ENCODE measurements around the gene COMMD9. TPM values are rescaled to one million over a fixed set of nuclear protein-coding genes. Genes with fewer than 3 reads are reported as not detected.
A peak's percentile ranks its signal among the peaks of the same experiment; 100 is the strongest.

The COMMD9 gene
- total and polyA plus RNA-seq, 2 of the 4 experiments (the other 2 are of a cell fraction) = 50.7 to 58.3 TPM

DNA sequence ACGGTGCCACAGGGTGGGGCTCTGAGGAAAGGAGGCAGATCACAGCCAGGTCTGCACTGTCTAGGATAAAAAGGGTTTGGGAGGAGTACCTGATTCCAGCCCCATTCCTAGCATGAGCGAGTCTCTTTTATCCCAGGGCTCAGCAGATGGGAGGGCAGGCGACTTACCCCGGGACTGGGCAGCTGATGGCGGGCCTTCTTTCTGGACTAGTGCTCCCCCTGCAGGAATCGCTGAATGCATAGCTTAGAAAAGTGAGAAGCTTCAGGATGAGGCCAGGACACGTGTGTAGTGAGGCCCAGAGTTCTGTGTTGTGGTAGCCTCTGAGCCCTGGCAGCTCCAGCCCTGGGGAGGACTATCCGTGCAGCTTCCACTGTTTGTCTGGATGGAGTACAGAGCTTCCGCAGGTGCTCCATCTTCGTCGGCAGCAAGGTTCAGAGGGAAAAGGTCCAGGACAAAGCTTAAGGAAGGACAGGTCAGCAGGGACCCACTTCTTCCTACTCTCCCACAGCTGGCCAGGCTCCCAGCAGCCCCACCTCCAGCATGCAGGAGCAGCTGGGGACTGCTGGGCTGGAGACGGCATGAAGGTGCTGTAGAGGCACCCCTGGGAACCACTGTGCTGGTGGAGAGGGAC, 30.4 kb downstream of the COMMD9 start:
- CTCF ChIA-PET = interaction anchor here (0.7 to 1.5 kb wide), 13 partner anchors 10 to 774 kb away, joined by 3 to 13 read pairs (median 3); no protein-coding TSS in a partner anchor
- no peak overlapping the region for H3K23ac ChIP-seq (ENCODE audit: low read depth, low read length)
- no peak overlapping the region for H3K18ac ChIP-seq (ENCODE audit: low read depth, low read length)
- H3K4ac ChIP-seq (ENCODE audit: low read depth, low read length) = no peak overlapping the region
- no peaks in the 10 kb centered on the region for H3K4me1 ChIP-seq (ENCODE audit: control insufficient read depth, insufficient read depth, low read length)
- no peak overlapping the region for H3K56ac ChIP-seq (ENCODE audit: extremely low read depth, insufficient read depth, low read length)
- H3K4me2 ChIP-seq (ENCODE audit: low read depth, low read length) = no peak overlapping the region
- H2BK20ac ChIP-seq (ENCODE audit: low read depth, low read length) = no peak overlapping the region
- DNase-seq (peak; percentile 77), ATAC-seq (ENCODE audit: low read depth) (peak; percentile 94)
- WGBS, 2 experiments (ENCODE audit: extremely low coverage in 2 of 2, insufficient read length in 1 of 2) = 38% methylated on average over 3 of the region's 12 CpGs; no CpG with 5 or more reads in 1 of the 2 experiments
- H3K36me3 ChIP-seq (ENCODE audit: control insufficient read depth, insufficient read depth, low read length) = no peaks in the 10 kb centered on the region
- no peak overlapping the region for H3K4me3 ChIP-seq (ENCODE audit: insufficient read depth, low read depth, low read length)
- no TSS peak for BruUV-seq (replicated peaks)
- H4K20me1 ChIP-seq (ENCODE audit: insufficient read depth, low read length) = no peaks in the 10 kb centered on the region
- H4K5ac ChIP-seq (ENCODE audit: low read depth, low read length) = no peak overlapping the region
- H3K27ac ChIP-seq (ENCODE audit: insufficient read depth, low read length) = no peak overlapping the region
- no peak overlapping the region for H2BK120ac ChIP-seq (ENCODE audit: low read depth, low read length)
- H4K8ac ChIP-seq (ENCODE audit: low read depth in 2 of 2, low read length in 2 of 2) = no peak overlapping the region
- no peak overlapping the region for H2BK5ac ChIP-seq (ENCODE audit: low read depth, low read length, poor library complexity, severe bottlenecking)
- no peaks in the 10 kb centered on the region for H3K9me1 ChIP-seq (ENCODE audit: insufficient read depth, low read length)
- POLR2A ChIA-PET (ENCODE audit: unreplicated experiment) = no interaction called here
- H2AFZ ChIP-seq (replicated peaks; ENCODE audit: low read length, poor library complexity) = peak overlapping the region; percentile 70
- peaks cover 35% of the 10 kb centered on the region for H3K27me3 ChIP-seq (ENCODE audit: control insufficient read depth, insufficient read depth, low read length)
- H4K91ac ChIP-seq (ENCODE audit: insufficient read depth, low read depth, low read length) = no peak overlapping the region
- H2AK5ac ChIP-seq (ENCODE audit: low read depth, low read length) = no peak overlapping the region; the same call in 1 of the 2 replicates
- no peak overlapping the region for H3K9ac ChIP-seq (ENCODE audit: low read depth, low read length)
- no peak overlapping the region for H2BK15ac ChIP-seq (ENCODE audit: low read depth, low read length)
- intact Hi-C loops (cut with micrococcal nuclease) = loop anchor here (1.0 to 5.0 kb wide), 5 partner anchors 102 to 642 kb away; no protein-coding TSS in a partner anchor
- in situ Hi-C loops (cut with MboI; ENCODE audit: low sequenced_read_pairs) = loop anchor here (10.0 kb wide), 1 partner anchor 314 kb away; the partner anchor contains the start of gene LDLRAD3
- dilution Hi-C loops (cut with HindIII; ENCODE audit: low sequenced_read_pairs, unreplicated experiment) = no loop called here
- H3K9me3 ChIP-seq (ENCODE audit: control insufficient read depth, insufficient read depth, low read length) = peaks cover 4% of the 10 kb centered on the region; the same call in 1 of the 2 replicates
- H3K79me1 ChIP-seq (ENCODE audit: low read depth in 1 of 2, low read length in 2 of 2) = no peaks in the 10 kb centered on the region
- no peak overlapping the region for H3K14ac ChIP-seq (replicated peaks; ENCODE audit: low read depth, low read length)
- TF ChIP-seq SMC3 (IDR thresholded peaks at IDR 0.05; ENCODE audit: low read depth, low read length) = peak; percentile 88
- TF ChIP-seq POLR2A (IDR thresholded peaks at IDR 0.05; ENCODE audit: low read depth, low read length) = no peak
- TF ChIP-seq RFX5 (IDR thresholded peaks at IDR 0.05; ENCODE audit: low read depth, low read length) = no peak
- TF ChIP-seq RAD21 (IDR thresholded peaks at IDR 0.05; ENCODE audit: low read length) = peak; percentile 84
- TF ChIP-seq, protein P1, sequence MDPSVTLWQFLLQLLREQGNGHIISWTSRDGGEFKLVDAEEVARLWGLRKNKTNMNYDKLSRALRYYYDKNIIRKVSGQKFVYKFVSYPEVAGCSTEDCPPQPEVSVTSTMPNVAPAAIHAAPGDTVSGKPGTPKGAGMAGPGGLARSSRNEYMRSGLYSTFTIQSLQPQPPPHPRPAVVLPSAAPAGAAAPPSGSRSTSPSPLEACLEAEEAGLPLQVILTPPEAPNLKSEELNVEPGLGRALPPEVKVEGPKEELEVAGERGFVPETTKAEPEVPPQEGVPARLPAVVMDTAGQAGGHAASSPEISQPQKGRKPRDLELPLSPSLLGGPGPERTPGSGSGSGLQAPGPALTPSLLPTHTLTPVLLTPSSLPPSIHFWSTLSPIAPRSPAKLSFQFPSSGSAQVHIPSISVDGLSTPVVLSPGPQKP (IDR thresholded peaks at IDR 0.05; ENCODE audit: borderline replicate concordance, low read depth, low read length) = no peak
- TF ChIP-seq NFE2L2 (IDR thresholded peaks at IDR 0.05; ENCODE audit: low read depth, low read length) = no peak
- 0 out of 2 replicates have a peak, but pooled peaks have one; percentile 39 for TF ChIP-seq MAZ (IDR thresholded peaks at IDR 0.05; ENCODE audit: borderline replicate concordance, low read depth, low read length)
- no peak for TF ChIP-seq BHLHE40 (IDR thresholded peaks at IDR 0.05; ENCODE audit: low read depth, low read length)
- no peak for TF ChIP-seq CEBPB (IDR thresholded peaks at IDR 0.05; ENCODE audit: low read depth, low read length)
- TF ChIP-seq, protein P2, sequence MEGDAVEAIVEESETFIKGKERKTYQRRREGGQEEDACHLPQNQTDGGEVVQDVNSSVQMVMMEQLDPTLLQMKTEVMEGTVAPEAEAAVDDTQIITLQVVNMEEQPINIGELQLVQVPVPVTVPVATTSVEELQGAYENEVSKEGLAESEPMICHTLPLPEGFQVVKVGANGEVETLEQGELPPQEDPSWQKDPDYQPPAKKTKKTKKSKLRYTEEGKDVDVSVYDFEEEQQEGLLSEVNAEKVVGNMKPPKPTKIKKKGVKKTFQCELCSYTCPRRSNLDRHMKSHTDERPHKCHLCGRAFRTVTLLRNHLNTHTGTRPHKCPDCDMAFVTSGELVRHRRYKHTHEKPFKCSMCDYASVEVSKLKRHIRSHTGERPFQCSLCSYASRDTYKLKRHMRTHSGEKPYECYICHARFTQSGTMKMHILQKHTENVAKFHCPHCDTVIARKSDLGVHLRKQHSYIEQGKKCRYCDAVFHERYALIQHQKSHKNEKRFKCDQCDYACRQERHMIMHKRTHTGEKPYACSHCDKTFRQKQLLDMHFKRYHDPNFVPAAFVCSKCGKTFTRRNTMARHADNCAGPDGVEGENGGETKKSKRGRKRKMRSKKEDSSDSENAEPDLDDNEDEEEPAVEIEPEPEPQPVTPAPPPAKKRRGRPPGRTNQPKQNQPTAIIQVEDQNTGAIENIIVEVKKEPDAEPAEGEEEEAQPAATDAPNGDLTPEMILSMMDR (conservative IDR thresholded peaks at IDR 0.05; ENCODE audit: low read depth, low read length) = peak; percentile 79
- no peak for TF ChIP-seq MAFK (IDR thresholded peaks at IDR 0.05; ENCODE audit: low read depth, low read length)
- TF ChIP-seq CHD1 (IDR thresholded peaks at IDR 0.05; ENCODE audit: low read depth, low read length) = no peak
- H2AK9ac ChIP-seq (replicated peaks; ENCODE audit: low read depth, low read length, poor library complexity) = peak overlapping the region; percentile 51
